ENCODE data around the gene CNIH3. TPM values are rescaled to one million over a fixed set of nuclear protein-coding genes. Genes with fewer than 3 reads are reported as not detected.
A peak's percentile ranks its signal among the peaks of the same experiment; 100 is the strongest.

The CNIH3 gene
- total RNA-seq, 1 experiment from 2014 or later: 3.7 TPM

GRCh38 chr1:224700918-224701531 lies 84.9 kb downstream of the CNIH3 start:
- in situ Hi-C loops (cut with HindIII; ENCODE audit: low pct_unique_long_range_greater_than_20kb, low sequenced_read_pairs): no loop called here
- ChIA-PET POLR2A (no interaction called here), CTCF (interaction anchor here (0.7 to 0.9 kb wide), 3 partner anchors 13 to 224 kb away, joined by 3 to 9 read pairs (median 5); no protein-coding TSS in a partner anchor)
- DNase-seq (ENCODE audit: low read depth, low spot score) (no peak), ATAC-seq (no peak; the same call in 1 of the 2 replicates)
- BruUV-seq (replicated peaks): no TSS peak
- H3K36me3 ChIP-seq (ENCODE audit: control insufficient read depth, insufficient read depth, low read length): no peaks in the 10 kb centered on the region
- intact Hi-C loops (cut with micrococcal nuclease; ENCODE audit: unreplicated experiment): no loop called here
- H3K27ac ChIP-seq (ENCODE audit: low read length): no peak overlapping the region
- no peaks in the 10 kb centered on the region for H3K9me3 ChIP-seq (ENCODE audit: control insufficient read depth, insufficient read depth, low read depth, low read length)
- no peak overlapping the region for H3K4me3 ChIP-seq (ENCODE audit: low read depth in 2 of 2, low read length in 2 of 2)
- H3K27me3 ChIP-seq (ENCODE audit: control insufficient read depth, insufficient read depth, low read length): no peaks in the 10 kb centered on the region
- H3K4me1 ChIP-seq (ENCODE audit: control insufficient read depth, insufficient read depth, low read length): no peaks in the 10 kb centered on the region
- TF ChIP-seq CTCF (IDR thresholded peaks at IDR 0.05) (peak; percentile 69), SIN3A (IDR thresholded peaks at IDR 0.05; ENCODE audit: borderline replicate concordance, insufficient read depth, low read depth, low read length) (no peak)

- in situ Hi-C loops (cut with HindIII; ENCODE audit: low pct_unique_long_range_greater_than_20kb, low sequenced_read_pairs): no loop called here
Observed at GRCh38 chr1:224703702-224704101, 87.6 kb downstream of the CNIH3 start.

More at GRCh38 chr1:224703702-224704101, 87.6 kb downstream of the CNIH3 start:
- TF ChIP-seq REST (IDR thresholded peaks at IDR 0.05; ENCODE audit: insufficient read depth in 1 of 2, low read depth in 2 of 2, low read length in 1 of 2): no peak
- no peak for TF ChIP-seq POLR2AphosphoS5 (IDR thresholded peaks at IDR 0.05; ENCODE audit: low read depth, low read length)
- TF ChIP-seq CTCF (IDR thresholded peaks at IDR 0.05): no peak
- TF ChIP-seq SIN3A (IDR thresholded peaks at IDR 0.05; ENCODE audit: borderline replicate concordance, insufficient read depth, low read depth, low read length): no peak
- no peak for TF ChIP-seq TCF7L2 (IDR thresholded peaks at IDR 0.05; ENCODE audit: low read depth, low read length)
- H3K9me3 ChIP-seq (ENCODE audit: control insufficient read depth, insufficient read depth, low read depth, low read length): no peaks in the 10 kb centered on the region
- DNase-seq (ENCODE audit: low read depth, low spot score) (no peak), ATAC-seq (no peak)
- no peak overlapping the region for H3K27ac ChIP-seq (ENCODE audit: low read length)
- CTCF ChIA-PET: no interaction called here
- no peaks in the 10 kb centered on the region for H3K4me1 ChIP-seq (ENCODE audit: control insufficient read depth, insufficient read depth, low read length)
- intact Hi-C loops (cut with micrococcal nuclease; ENCODE audit: unreplicated experiment): no loop called here
- BruUV-seq (replicated peaks): no TSS peak
- no peaks in the 10 kb centered on the region for H3K36me3 ChIP-seq (ENCODE audit: control insufficient read depth, insufficient read depth, low read length)
- no peaks in the 10 kb centered on the region for H3K27me3 ChIP-seq (ENCODE audit: control insufficient read depth, insufficient read depth, low read length)
- POLR2A ChIA-PET: no interaction called here
- no peak overlapping the region for H3K4me3 ChIP-seq (ENCODE audit: low read depth in 2 of 2, low read length in 2 of 2)
